HepG2 (cell line): ENCODE measurements around the gene ELAVL3.

ENCODE experiments used
- ARNT ChIP-seq: fragments of 450-650 bp; IDR thresholded peaks from 2 replicates; pipeline ENCODE4 v1.6.1; 2017
- CBX5 ChIP-seq: sonication (generic); formaldehyde crosslinking; IDR thresholded peaks from 2 replicates; pipeline ENCODE4 v1.4.0; 2020; ENCODE audit warnings: missing genetic modification reagents, borderline replicate concordance
- CEBPB ChIP-seq: IDR thresholded peaks from 2 replicates; pipeline ENCODE4 v1.6.1; 2011; ENCODE audit warnings: low read depth, low read length, improper control_type of control experiment, borderline replicate concordance
- EZH2 ChIP-seq: conservative IDR thresholded peaks from 2 replicates; pipeline ENCODE4 v1.6.1; 2012; ENCODE audit warnings: mild to moderate bottlenecking, low read depth, low read length, moderate library complexity
- HNRNPK ChIP-seq: fragments of 200-400 bp; formaldehyde crosslinking; IDR thresholded peaks from 2 replicates; pipeline ENCODE4 v1.6.1; 2018; ENCODE audit warnings: low read length, low read depth, moderate library complexity, mild to moderate bottlenecking; ENCODE audit not compliant: poor library complexity, severe bottlenecking
- POLR2AphosphoS5 ChIP-seq: IDR thresholded peaks from 2 replicates; pipeline ENCODE4 v1.6.1; 2012; ENCODE audit warnings: low read depth, low read length
- TF ChIP-seq, protein P1 (sequence below): IDR thresholded peaks from 2 replicates; pipeline ENCODE4 v1.6.1; 2018; ENCODE audit warnings: missing genetic modification reagents
- TF ChIP-seq, protein P2 (sequence below), 2 experiments: fragments of 450-650 bp in 1 of 2; sonication (generic) in 1 of 2; formaldehyde crosslinking in 1 of 2; IDR thresholded peaks; 2 replicates each; pipeline versions ENCODE4 v1.6.1 to v1.8.0; 2016 to 2022; ENCODE audit warnings: antibody characterized with exemption in 1 of 2, mild to moderate bottlenecking in 1 of 2, missing genetic modification reagents in 1 of 2

DNA sequence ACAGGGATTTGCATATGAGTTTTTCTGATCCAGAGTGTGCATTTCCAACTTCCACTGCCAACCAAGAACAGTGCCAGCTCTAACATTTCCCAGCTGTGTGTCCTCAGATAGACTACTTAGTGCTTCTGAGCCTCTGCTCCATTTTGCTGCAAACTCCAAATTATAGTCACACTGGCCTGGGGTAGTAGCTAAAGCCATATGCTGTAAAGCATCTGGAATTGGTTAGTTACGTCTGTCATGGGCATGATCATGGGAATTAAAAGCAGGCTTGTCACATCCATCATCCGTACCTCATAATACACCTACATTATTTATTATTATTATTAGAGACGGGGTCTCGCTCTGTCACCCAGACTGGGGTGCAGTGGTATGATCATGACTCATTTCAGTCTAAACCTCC, 7.1 kb downstream of the ELAVL3 start:
- TF ChIP-seq CBX5 (CRISPR knock-in tag) (no peak), ARNT (no peak), POLR2AphosphoS5 (no peak), CEBPB (no peak), EZH2 (no peak), HNRNPK (no peak)
- TF ChIP-seq, protein P1, sequence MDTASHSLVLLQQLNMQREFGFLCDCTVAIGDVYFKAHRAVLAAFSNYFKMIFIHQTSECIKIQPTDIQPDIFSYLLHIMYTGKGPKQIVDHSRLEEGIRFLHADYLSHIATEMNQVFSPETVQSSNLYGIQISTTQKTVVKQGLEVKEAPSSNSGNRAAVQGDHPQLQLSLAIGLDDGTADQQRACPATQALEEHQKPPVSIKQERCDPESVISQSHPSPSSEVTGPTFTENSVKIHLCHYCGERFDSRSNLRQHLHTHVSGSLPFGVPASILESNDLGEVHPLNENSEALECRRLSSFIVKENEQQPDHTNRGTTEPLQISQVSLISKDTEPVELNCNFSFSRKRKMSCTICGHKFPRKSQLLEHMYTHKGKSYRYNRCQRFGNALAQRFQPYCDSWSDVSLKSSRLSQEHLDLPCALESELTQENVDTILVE (CRISPR knock-in tag), result no peak
- TF ChIP-seq, protein P2, sequence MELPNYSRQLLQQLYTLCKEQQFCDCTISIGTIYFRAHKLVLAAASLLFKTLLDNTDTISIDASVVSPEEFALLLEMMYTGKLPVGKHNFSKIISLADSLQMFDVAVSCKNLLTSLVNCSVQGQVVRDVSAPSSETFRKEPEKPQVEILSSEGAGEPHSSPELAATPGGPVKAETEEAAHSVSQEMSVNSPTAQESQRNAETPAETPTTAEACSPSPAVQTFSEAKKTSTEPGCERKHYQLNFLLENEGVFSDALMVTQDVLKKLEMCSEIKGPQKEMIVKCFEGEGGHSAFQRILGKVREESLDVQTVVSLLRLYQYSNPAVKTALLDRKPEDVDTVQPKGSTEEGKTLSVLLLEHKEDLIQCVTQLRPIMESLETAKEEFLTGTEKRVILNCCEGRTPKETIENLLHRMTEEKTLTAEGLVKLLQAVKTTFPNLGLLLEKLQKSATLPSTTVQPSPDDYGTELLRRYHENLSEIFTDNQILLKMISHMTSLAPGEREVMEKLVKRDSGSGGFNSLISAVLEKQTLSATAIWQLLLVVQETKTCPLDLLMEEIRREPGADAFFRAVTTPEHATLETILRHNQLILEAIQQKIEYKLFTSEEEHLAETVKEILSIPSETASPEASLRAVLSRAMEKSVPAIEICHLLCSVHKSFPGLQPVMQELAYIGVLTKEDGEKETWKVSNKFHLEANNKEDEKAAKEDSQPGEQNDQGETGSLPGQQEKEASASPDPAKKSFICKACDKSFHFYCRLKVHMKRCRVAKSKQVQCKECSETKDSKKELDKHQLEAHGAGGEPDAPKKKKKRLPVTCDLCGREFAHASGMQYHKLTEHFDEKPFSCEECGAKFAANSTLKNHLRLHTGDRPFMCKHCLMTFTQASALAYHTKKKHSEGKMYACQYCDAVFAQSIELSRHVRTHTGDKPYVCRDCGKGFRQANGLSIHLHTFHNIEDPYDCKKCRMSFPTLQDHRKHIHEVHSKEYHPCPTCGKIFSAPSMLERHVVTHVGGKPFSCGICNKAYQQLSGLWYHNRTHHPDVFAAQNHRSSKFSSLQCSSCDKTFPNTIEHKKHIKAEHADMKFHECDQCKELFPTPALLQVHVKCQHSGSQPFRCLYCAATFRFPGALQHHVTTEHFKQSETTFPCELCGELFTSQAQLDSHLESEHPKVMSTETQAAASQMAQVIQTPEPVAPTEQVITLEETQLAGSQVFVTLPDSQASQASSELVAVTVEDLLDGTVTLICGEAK (IDR thresholded peaks at IDR 0.05), result no peak
- TF ChIP-seq, protein P2 (CRISPR knock-in tag; IDR thresholded peaks at IDR 0.05), result no peak
